ENCODE data around the gene RRM2.

Gene RRM2

GRCh38 chr2:10168221-10168620 lies 45.7 kb downstream of the RRM2 start:
- no peak for DNase-seq (ENCODE audit: low spot score)
- TF ChIP-seq, protein P1, sequence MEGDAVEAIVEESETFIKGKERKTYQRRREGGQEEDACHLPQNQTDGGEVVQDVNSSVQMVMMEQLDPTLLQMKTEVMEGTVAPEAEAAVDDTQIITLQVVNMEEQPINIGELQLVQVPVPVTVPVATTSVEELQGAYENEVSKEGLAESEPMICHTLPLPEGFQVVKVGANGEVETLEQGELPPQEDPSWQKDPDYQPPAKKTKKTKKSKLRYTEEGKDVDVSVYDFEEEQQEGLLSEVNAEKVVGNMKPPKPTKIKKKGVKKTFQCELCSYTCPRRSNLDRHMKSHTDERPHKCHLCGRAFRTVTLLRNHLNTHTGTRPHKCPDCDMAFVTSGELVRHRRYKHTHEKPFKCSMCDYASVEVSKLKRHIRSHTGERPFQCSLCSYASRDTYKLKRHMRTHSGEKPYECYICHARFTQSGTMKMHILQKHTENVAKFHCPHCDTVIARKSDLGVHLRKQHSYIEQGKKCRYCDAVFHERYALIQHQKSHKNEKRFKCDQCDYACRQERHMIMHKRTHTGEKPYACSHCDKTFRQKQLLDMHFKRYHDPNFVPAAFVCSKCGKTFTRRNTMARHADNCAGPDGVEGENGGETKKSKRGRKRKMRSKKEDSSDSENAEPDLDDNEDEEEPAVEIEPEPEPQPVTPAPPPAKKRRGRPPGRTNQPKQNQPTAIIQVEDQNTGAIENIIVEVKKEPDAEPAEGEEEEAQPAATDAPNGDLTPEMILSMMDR (IDR thresholded peaks at IDR 0.05; ENCODE audit: extremely low read depth, insufficient read depth, missing control alignments), result no peak
- in situ Hi-C loops (cut with MboI; ENCODE audit: low pct_unique_long_range_greater_than_20kb, low sequenced_read_pairs, unreplicated experiment), result no loop called here

GRCh38 chr2:10169053-10169578 lies 46.6 kb downstream of the RRM2 start:
- no peak for DNase-seq (ENCODE audit: low spot score)
- TF ChIP-seq, protein P1 (IDR thresholded peaks at IDR 0.05; ENCODE audit: extremely low read depth, insufficient read depth, missing control alignments), result no peak
- in situ Hi-C loops (cut with MboI; ENCODE audit: low pct_unique_long_range_greater_than_20kb, low sequenced_read_pairs, unreplicated experiment), result no loop called here

- DNase-seq (ENCODE audit: low spot score), result no peak
- TF ChIP-seq, protein P1 (IDR thresholded peaks at IDR 0.05; ENCODE audit: extremely low read depth, insufficient read depth, missing control alignments), result no peak
- in situ Hi-C loops (cut with MboI; ENCODE audit: low pct_unique_long_range_greater_than_20kb, low sequenced_read_pairs, unreplicated experiment), result no loop called here
Observed at GRCh38 chr2:10169581-10169980, 47.0 kb downstream of the RRM2 start.

- TF ChIP-seq, protein P1 (IDR thresholded peaks at IDR 0.05; ENCODE audit: extremely low read depth, insufficient read depth, missing control alignments), result no peak
- in situ Hi-C loops (cut with MboI; ENCODE audit: low pct_unique_long_range_greater_than_20kb, low sequenced_read_pairs, unreplicated experiment), result no loop called here
- DNase-seq (ENCODE audit: low spot score), result no peak
Observed at GRCh38 chr2:10170256-10170655, 47.7 kb downstream of the RRM2 start.

DNA sequence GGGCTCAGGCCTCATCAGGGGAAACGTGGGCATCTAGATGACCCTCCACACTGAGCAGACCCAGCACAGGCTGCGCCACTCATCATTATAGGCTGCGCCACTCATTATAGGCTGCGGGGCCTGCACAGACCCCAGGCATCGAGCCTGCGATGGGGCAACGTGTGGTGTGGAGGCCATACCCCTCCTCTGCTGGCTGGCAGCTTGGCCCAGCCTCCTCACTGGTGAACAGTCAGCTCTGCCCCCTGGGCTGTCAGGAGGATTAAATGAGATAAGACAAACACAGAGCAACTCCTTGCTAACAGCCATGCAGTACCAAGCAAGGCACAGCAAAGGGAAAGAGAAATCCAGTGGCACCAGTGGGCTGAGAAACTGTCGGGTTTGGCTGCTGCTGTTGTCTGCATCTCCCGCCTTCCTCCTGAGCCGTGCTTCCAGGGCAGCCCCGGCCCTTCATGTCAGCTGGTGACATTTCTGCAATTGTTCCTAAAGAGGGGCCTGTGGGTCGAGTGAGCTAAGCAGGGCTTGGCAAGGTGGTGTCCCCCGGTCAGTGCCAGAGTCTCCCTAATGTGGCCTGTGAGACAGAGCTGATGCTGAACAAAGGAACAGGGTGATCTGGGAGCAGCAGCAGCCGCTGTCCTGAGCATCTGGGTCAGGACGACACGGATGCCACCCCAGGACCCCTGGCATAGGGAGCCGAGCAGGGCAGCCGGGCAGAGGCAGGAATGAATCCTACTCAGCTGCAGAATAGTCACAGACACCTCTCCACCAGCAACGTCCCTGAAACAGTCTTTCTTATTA lies 48.7 kb downstream of the RRM2 start:
- TF ChIP-seq, protein P1 (IDR thresholded peaks at IDR 0.05; ENCODE audit: extremely low read depth, insufficient read depth, missing control alignments), result no peak
- no peak for DNase-seq (ENCODE audit: low spot score)
- in situ Hi-C loops (cut with MboI; ENCODE audit: low pct_unique_long_range_greater_than_20kb, low sequenced_read_pairs, unreplicated experiment), result no loop called here

DNA sequence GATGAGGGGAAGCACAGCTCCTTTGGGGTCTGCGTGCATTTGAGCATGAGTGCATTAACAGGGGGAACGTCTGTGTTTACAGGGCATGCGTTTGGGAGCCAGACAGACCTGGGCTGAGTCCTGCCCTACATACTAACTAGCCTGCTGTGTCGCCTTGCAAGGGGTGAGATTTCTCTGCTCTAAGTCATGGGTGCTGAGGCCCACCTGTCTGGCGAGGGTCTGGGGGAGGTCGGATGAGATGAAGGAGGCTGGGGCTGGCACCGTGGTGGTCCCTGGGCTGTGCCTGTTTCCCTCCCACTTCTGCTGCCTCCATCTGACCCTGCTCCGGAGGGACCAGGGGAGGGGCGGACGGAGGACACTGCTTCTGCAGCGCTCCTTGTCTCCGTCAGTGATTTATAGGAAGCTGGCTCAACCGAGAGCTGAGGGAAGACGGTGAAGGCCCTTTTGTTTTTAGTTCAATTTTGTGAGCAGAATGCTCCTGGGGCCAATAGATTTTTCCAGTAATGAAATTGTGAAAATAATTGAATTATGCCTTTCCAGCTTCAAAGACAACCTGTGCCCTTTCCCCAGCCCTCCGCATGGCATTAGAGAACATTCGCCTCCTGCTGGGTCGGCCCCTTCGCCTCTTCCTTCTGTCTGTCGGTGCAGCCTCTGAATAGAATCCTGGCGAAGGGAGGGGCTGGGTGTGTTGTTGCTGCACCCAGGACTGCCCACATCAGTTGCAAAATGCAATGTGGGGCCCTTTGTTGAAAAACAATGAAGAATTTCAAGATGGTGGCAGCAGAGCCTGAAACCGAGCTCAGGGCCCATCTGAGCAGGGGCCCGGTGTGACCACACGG lies 49.7 kb downstream of the RRM2 start:
- TF ChIP-seq, protein P1 (IDR thresholded peaks at IDR 0.05; ENCODE audit: extremely low read depth, insufficient read depth, missing control alignments), result no peak
- DNase-seq (ENCODE audit: low spot score), result no peak
- in situ Hi-C loops (cut with MboI; ENCODE audit: low pct_unique_long_range_greater_than_20kb, low sequenced_read_pairs, unreplicated experiment), result no loop called here

All from GM13977 (cell line).